Limb (tissue), 2 donors: ENCODE results near the gene JPH4.

Experiments used
- DNase-seq, 2 donors: peaks; one replicate each; pipeline ENCODE4 v3.0.0-alpha.2; 2016; ENCODE audit errors: extremely low spot score in 2 of 2

The JPH4 gene

DNA sequence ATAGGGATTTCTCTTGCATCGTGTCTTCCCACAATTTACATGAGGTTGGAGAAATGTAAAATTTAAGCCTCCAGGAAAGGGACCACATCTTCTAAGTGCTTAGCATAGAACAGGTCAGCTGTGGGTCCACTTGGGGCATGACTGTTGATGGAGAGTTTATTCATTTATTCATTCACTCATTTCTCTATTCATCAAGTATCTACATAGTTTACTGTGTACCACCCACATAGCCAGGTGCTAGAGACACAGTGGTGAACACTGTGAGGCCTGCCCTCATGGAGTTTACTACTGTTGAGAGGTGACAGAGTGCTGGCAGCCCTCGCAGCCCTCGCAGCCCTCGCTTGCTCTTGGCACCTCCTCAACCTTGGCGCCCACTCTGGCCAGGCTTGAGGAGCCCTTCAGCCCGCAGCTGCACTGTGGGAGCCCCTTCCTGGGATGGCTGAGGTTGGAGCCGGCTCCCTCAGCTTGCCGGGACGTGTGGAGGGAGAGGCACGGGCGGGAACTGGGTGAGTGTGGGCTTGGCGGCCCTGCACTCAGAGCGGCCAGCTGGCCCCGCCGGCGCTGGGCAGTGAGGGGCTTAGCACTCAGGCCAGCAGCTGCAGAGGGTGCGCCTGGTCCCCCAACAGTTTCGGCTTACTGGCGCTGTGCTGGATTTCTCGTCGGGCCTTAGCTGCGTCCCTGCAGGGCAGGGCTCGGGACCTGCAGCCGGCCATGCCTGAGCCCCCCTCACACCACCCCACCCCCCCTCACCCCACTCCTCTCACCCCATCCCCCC is 1.7 kb upstream of the JPH4 start:
- DNase-seq: no peak

DNA sequence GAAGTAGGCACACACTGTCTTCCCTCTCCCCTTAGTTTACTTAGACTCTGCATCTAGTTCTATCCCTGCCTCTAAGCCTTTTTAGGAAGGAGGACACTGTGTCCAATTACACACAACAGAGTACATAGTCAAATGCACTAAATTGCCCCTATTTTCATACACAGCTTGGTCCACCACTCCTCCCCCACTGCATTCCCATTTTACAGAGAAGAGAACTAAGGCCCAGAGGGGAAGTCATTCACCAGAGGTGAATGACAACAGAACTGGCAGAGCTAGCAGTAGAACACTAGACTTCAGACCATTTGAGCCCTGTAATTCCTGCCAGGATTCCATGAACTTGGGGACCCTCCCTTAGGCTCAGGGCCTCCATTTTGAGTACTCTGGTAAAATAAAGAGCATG is 1.1 kb upstream of the JPH4 start:
- DNase-seq: no peak

DNA sequence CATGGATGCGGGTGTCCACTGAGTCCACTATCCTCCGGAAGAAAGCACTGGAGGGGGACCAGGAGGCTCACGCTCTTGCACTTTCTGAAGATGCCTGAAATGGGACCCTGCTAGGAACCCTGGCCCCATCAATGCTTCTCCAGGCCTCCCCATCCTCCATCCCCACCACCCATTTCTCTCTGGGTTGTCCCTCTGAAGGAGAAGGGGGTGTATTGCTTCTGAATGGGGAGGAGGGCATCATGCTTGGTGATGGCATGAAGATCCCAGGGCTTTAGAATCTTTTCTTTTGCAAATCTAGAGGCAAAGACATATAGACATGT is 681 bp upstream of the JPH4 start:
- no peak for DNase-seq

DNA sequence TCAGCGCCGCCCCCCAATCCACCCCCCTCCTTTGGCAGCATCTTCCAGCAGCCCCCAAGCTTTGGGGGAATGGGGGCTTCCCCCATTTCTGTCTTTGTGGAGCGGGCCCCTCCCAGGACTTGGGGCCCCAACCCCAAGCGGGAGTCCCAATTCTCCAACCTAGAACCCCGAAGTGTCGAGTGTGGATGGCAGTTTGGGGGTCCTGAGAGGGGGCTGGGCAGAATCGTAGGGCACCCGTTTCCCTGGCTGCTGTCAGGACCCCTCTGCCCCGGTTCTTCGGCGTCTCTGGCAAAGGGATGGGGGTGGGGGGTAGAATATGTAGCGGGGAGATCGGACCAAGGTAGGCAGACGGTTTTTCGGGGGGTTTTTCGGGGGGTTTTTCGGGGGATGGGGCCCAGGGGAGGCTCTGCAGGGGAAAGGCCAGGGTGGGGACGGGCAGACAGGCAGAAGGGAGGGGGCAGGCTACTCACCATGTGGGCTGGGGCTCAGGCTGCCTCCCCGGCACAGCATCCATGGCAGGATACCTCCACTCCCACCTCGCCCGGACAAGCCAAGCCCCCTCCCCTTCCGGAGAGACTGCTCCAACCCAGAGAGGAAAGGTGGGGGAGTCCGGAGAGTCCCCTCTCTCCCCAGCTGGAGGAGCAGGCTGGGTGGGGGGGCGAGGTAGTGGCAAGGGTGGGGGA is 739 bp downstream of the JPH4 start:
- DNase-seq: no peak

DNA sequence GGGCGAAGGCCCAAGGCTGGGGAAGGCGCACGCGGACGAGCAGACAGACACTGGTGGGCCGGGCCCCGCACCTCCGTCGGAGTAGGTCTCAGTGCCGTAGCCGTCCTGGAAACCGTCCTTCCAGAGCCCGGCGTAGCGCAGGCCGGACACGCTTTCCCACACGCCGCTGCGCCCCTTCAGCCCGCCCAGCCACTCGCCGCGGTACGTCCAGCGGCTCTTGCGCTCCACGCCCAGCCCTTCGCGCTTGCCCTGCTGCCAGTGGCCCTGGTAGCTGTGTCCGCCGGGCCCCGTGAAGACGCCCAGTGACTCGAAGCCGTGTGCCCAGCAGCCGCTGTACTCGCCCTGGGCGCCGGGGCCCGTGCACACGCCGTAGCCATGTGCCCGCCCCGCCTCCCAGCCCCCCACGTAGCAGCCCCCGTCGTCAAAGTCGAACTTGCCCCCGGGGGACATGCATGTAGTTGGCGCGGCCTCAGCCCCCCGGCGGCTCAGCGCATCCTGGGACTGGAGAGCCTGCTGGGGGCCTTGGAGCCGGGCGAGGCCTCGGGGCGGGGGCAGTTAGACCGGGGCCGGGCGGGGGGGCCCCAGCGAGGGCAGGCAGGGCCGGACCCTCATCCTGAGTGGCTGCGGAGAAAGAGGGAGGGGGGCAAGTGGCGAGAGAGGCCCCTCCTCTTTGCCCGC is 1.4 kb downstream of the JPH4 start:
- peak in 1 of 2 donors; percentile 68 for DNase-seq

DNA sequence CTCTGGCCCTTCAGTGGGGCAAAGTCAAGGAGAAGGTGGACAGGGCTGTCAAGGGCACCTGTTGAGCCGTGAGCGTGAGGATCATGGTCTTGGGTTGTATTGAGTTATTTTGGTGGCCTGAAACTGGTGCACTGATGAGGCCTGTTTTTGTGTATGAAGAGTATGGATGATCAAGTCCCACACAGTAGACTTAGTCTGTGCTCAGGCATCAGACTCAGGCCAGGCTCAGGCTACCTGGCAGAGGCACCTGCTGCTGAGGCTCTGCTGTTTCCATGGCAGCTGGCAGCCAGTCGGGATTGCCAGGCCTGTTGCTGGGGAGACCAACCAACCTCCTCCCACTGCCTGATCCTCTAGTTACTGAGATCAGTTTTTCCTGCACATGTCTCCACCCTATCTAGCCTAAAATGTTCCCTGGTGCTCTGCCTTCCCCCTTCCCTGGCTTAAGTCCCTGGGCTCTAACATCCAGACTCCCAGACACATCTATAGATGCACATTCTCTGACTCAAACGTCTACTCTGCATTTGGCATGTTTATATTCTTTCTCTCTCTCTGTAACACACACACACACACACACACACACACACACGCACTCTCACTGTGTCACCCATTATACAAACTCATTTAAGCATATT is 5.1 kb downstream of the JPH4 start:
- DNase-seq: no peak

DNA sequence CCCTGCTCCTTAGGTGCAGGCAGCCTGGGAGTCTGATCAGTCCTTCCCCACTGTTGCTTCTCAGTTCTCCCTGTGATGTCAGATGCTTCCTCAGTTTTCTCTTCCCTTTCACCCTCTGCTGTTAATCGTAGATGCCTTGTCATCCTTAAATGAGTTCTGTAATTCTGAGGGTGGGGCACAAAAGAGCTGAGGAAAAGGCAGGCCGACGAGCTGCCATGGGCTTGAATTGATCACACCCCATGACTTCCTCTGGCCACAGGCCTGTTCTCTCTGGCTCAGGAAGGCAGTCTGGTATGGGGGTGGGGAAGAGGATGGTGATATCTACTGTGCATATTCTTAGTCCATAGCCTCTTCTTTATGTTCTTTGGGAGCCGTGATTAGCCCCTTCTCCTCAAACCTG is 5.8 kb downstream of the JPH4 start:
- DNase-seq: no peak

DNA sequence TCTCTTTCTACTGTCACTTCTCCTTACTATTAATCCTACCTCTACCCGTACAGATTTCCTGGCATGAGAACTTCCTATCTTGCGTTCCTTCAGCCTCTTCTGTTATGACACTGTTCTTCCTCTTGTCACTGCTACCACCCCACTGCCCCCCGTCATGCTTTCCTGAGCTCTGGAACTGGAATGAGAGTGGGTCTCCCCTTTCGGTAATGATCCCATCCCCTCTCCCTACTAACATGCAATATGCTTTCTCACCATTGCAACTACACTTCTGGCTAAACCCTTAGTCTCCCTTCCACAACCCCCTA is 6.1 kb downstream of the JPH4 start:
- DNase-seq: no peak

DNA sequence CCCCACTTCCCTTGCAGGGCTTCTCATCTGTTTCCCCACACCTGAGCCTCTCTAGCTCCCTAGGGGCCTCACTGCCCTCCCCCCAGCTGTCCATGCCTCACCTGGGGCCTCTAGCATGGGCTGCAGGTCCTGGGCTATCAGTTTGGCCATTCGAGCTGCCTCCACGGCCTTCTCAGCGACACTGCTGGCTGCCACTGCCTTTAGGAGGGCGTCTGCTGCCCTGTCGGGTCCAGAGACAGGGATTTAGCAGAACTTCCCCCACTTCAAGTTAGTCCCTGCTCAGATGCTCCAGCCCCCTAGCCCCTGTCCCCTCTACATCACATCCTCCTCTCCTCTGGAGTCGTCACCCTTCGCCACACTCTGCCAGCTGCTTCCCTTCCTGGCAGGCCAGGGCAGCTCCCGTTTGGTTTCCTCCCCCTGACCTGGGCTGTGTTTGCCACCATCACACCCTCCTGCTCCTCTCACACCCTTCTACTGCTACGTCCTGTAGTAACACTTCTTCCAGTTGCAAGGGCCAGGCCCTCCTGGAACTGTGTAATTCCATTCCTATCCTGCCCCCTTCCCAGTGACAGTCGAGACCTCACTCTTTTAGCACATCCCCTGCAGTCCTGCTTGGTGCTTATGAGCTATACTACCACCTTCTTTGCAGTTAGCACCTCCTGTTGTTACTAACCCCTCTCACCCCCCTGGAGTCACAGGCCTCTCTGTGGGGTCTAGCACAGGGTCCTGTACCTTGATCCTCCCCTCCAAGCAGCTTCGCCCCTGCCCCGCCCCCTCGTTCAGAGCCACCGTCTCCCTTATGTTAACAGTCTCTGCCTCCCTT is 6.7 kb downstream of the JPH4 start:
- peak in 1 of 2 donors; percentile 32 for DNase-seq

DNA sequence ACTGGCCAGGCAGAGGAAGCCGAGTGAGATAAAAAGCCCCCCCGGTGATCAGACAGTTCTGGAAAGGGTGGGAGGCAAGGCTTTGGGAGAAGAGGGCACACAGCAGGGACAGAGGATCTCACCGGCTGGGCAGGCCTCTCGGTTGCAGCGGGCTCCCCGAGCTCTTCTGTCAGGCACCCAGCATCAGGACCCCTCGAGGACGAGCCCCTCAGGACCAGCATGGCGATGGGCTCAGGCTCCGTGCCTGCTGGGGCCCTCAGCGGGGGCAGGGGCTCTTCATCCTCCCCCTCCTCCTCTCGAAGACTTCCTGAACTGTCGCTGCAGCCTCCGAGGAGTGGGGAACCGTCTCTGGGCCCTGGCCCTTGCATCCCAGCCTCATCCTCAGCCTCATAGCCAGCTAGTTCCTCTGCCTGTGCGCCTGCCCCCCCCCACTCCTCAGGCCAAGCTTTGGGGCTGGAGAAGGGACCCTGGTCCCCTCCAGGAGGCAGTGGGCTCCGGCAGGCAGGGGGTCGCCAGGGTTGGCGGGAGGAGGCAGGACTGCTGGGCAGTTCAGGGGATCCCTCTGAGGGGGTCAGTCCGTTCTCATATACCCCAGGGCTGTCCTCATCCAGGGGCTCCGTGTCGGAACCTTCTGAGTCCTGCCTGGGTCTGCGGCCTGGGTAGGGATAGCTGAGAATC is 7.6 kb downstream of the JPH4 start:
- peak in 1 of 2 donors; percentile 34 for DNase-seq

DNA sequence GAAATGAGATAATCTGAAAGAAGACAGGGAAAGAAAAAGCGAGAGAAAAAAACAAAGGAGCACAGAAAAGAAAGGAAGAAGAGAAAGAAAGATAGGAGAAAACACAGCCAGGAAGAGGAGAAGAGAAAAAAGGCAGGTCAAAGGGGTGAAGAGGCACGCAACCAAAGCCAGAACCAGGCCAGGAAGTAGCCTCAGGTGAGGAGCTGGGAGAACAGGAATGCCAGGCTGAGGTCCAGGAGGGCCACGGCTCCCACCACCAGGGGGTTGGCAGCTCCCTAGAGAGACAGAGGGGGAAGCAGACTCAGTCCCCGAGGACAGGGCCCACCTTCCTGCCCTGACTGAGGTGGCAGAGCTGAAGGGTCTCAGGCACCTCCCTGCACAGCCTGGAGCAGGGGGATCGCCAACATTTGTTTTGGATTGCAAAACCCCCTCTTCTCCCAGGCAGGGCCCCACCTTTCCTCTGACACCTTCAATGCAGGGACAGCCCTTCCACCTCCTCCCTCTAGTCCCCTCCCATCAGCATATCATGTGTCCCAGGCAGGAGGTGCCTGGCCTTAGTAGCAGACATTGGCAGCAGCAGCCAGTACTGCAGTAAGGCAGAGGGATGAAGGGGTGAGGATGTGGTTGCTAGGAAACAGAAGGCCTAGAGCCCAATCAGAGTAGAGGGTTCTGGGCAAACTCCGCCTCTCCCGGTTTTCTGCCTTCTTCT is 9.0 kb downstream of the JPH4 start:
- DNase-seq: peak in 1 of 2 donors; percentile 36

DNA sequence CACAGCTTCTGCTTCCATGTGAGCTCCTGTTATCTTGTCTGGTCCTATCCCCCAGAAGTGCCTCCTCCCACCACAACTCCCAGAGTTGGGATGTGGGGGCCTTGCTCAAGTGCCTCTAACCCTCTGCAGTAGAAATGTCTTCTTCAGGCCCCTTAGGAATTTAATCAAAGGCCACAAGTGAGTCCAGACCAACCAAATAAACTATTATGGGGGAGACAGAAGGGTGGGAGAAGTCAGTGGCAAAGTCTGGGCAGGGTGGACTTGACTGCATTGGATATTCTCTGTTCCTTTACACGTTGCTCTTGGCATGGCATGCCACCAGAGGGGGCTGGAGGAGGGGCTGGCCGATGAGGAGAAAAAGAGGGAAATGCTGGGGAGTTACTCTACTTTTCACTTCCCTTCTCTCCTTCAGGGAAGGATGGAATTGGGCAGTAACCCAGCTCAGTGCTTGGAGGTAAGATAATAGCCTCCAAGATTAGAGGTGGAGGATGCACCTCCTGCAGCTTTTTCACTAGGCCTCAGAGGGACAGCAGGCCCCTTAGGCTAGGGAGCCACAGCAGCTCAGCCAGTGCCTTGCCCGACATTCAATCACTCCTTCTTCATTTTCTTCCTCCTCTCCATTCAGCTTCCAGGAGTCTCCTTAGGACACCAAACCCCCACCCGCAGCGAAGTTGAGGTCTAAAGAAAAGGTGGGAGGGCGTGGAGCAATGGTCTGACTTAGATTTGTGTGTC is 9.8 kb downstream of the JPH4 start:
- no peak for DNase-seq

DNA sequence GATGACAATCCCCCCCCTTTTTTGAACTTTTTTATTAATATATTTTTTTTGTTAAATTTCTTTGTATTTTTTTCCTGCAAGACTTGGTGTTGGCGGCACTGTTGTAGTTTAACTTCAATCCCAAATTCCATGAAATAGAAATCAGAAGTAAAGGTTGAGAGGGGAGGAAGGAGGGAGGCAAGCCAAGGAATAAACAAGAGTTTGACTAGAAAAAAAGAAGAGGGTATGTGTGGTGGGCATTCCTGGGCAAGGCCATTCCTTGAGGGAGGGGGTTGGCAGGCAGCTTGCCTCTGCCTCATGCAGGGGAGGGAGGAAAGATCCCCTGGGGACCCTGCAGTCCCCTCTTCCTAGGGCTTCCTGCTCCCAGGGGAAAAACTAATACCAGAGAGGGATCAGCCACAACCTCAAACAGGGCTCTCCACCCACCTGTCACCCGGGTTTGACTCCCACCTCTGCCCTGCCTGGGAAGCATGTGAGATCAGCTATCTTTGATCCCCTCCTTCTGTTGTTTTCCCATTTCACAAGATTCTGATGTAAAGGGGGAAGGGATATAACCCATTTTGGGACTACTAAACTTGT is 10.5 kb downstream of the JPH4 start:
- DNase-seq: no peak

DNA sequence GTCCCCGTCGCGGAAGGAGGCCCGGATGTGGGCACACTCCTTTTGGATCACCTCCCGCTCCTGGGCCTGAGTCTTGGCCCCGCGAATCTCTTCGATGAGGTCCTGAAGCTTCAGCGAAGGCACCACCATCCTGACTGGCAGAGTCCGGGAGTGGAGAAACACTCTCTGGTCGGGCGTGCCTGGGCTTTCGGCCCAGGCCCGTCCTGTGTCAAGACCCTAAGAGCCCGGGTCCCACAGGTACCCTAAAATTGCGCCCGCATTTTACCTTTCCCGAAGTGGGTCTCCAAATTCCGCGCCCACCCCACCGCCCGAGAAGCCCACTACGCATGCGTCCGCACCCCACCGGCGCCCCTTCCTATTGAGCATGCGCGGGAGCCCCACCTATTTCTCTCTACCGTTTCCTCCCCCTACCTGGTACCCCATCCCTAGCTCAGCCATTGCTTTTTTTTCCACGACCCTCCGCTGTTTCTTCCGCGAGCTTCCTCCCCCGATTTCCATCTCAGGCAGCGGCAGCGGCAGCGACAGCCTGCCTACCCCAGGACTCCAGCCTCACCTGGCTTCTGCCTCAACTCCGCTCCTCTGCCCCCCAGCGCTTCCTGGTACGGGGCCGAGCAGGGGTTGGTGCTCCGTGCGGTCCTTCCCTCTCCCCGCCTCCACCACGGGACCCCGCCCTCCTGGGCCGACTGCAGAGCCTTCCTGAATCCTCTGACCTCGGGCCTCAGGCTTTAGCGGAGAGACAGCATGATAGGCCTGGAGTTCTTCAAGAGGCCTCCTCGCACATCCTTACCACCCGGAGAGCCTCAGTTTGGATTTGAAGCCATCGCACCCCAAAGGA is 11.2 kb downstream of the JPH4 start, which contains the start of gene AP1G2:
Gene AP1G2, minus strand, starts transcription at position 606 of the 835 bp plus-strand sequence. Its CDS starts 477 bp downstream, at position 129.
- DNase-seq: peak; percentile 68 to 90

DNA sequence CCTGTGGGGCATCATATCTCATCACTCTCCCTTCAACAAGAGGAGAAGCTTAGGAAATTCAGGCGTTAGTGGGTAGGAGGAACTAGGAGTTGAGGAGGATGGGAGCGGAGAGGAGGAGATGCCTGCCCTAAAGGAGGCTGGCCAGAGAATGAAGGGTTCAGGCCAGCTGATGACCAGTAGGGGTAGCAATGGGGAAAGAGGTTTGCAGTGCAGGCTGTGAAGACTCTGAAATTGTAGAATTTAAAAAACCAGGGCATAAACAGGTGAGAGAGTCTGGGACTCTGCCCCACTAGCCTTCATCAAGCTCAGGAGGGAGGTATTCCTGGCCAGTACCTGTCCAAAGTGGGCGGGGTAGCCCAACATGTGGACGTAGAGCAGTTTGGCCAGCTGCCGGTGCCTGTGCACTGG is 11.8 kb downstream of the JPH4 start:
- DNase-seq: no peak

DNA sequence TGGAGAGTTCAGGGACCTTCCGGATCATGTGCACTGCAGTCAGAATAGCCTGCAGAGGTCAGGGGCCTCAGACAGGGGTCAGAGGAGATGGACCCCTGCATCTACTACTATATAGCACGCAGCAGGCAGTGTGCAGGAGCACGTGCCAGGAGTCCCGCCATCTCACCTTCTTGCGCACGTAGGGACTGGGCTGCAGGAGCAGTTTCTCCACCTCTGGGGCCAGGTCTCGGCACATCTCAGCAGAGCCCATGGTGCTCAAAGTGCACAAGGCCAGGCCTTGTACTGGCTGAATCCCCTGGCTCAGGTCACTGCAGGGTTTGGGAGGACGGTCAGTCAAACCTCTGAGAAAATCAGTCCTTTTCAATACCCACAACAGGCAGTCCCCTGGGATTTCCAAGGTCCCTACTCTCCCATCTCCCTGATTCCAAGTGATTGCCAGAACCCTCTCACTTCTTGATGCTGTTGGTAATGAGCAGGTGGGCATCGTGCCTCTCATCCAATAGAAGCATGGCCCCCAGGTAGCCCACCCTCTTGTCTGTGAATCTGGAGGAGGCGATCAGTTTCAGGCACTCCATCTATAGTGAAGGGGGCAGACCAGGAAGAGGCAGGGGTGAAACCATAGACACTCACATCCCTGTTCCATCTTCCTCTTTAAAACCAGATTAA is 12.3 kb downstream of the JPH4 start:
- no peak for DNase-seq

DNA sequence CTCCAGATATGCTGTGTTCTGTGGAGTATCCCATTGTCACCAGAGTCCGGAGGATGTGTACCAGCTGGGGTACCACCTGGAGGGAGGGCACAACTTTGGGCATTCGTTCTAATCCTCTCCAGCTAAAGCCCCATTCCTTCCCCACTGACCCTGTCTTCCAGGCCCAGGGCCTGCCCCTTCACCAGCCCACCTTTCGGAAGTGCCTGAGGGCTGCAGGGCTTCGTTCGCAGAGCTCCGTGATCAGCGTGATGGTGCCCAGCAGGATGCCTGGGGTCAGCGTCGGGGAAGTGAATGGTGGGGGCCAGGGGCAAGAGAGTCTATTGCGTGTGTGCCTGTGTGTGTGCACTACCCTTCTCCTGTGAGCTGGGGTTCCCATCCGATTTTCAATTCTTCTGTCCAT is 13.0 kb downstream of the JPH4 start:
- no peak for DNase-seq

DNA sequence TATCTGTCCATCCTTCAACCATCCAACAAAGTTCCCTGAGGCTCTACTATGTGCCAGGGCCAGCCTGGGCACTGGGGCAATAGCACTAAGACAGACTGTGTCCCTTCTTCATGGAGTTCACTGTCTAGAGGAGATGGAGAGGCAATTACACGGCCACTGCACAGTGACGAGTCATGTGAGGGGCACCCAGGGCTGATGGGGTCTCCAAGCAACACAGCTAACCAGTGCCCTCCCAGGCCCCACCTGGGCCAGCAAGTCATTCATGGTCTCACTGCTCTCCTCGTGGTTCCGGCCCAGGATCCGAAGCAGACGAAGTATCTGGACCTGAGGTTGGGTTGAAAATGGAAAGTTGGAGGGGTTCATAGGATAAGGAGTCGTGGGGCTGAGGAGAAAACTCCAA is 13.7 kb downstream of the JPH4 start:
- DNase-seq: no peak
